ENCODE measurements around the gene MTM1.

MTM1 gene

GRCh38 chrX:150570512-150570911, 2.1 kb downstream of the MTM1 start:
- no peak for TF ChIP-seq EZH2phosphoT487 (conservative IDR thresholded peaks at IDR 0.05; ENCODE audit: low read length)
- Histone ChIP-seq H3K4me2 (ENCODE audit: low read depth, low read length, poor library complexity, severe bottlenecking) (no peak overlapping the region), H3K27ac (ENCODE audit: low read depth, low read length) (no peak overlapping the region), H2AFZ (ENCODE audit: low read depth, low read length, severe bottlenecking) (no peak overlapping the region), H3K36me3 (ENCODE audit: low read length) (no peaks in the 10 kb centered on the region), H3F3A (ENCODE audit: insufficient read depth) (no peaks in the 10 kb centered on the region), H3K9me2 (replicated peaks; ENCODE audit: insufficient read depth, low read length) (no peaks in the 10 kb centered on the region), H3K79me2 (ENCODE audit: insufficient read depth, low read length) (no peaks in the 10 kb centered on the region), H4K20me1 (ENCODE audit: low read depth, low read length) (no peaks in the 10 kb centered on the region), H3K4me3 (ENCODE audit: insufficient read depth, low read length, poor library complexity, severe bottlenecking) (no peak overlapping the region), H3K9ac (ENCODE audit: low read length) (no peak overlapping the region), H3K9me3 (ENCODE audit: insufficient read depth, low read length) (no peaks in the 10 kb centered on the region), H3K27me3 (ENCODE audit: low read length) (no peaks in the 10 kb centered on the region)

- Histone ChIP-seq H3K36me3 (ENCODE audit: low read length) (no peaks in the 10 kb centered on the region), H2AFZ (ENCODE audit: low read depth, low read length, severe bottlenecking) (no peak overlapping the region), H3K4me2 (ENCODE audit: low read depth, low read length, poor library complexity, severe bottlenecking) (no peak overlapping the region), H4K20me1 (ENCODE audit: low read depth, low read length) (no peaks in the 10 kb centered on the region), H3F3A (ENCODE audit: insufficient read depth) (no peaks in the 10 kb centered on the region), H3K27ac (ENCODE audit: low read depth, low read length) (no peak overlapping the region), H3K27me3 (ENCODE audit: low read length) (no peaks in the 10 kb centered on the region), H3K9me2 (replicated peaks; ENCODE audit: insufficient read depth, low read length) (no peaks in the 10 kb centered on the region), H3K9ac (ENCODE audit: low read length) (no peak overlapping the region), H3K9me3 (ENCODE audit: insufficient read depth, low read length) (no peaks in the 10 kb centered on the region), H3K79me2 (ENCODE audit: insufficient read depth, low read length) (no peaks in the 10 kb centered on the region), H3K4me3 (ENCODE audit: insufficient read depth, low read length, poor library complexity, severe bottlenecking) (no peak overlapping the region)
- TF ChIP-seq CTCF (IDR thresholded peaks at IDR 0.05; ENCODE audit: insufficient read depth, low read length, poor library complexity, severe bottlenecking) (no peak), EZH2phosphoT487 (conservative IDR thresholded peaks at IDR 0.05; ENCODE audit: low read length) (no peak)
These were observed 3.8 kb downstream of the MTM1 start for GRCh38 chrX:150572206-150572605.

- Histone ChIP-seq H3K4me2 (ENCODE audit: low read depth, low read length, poor library complexity, severe bottlenecking) (no peak overlapping the region), H3K79me2 (ENCODE audit: insufficient read depth, low read length) (no peaks in the 10 kb centered on the region), H3K36me3 (ENCODE audit: low read length) (no peaks in the 10 kb centered on the region), H3K9ac (ENCODE audit: low read length) (no peak overlapping the region), H3F3A (ENCODE audit: insufficient read depth) (no peaks in the 10 kb centered on the region), H3K4me3 (ENCODE audit: insufficient read depth, low read length, poor library complexity, severe bottlenecking) (no peak overlapping the region), H3K9me3 (ENCODE audit: insufficient read depth, low read length) (no peaks in the 10 kb centered on the region), H2AFZ (ENCODE audit: low read depth, low read length, severe bottlenecking) (no peak overlapping the region), H3K27ac (ENCODE audit: low read depth, low read length) (no peak overlapping the region), H3K27me3 (ENCODE audit: low read length) (no peaks in the 10 kb centered on the region), H3K9me2 (replicated peaks; ENCODE audit: insufficient read depth, low read length) (no peaks in the 10 kb centered on the region), H4K20me1 (ENCODE audit: low read depth, low read length) (no peaks in the 10 kb centered on the region)
- TF ChIP-seq CTCF (IDR thresholded peaks at IDR 0.05; ENCODE audit: insufficient read depth, low read length, poor library complexity, severe bottlenecking) (no peak), EZH2phosphoT487 (conservative IDR thresholded peaks at IDR 0.05; ENCODE audit: low read length) (no peak)
These were observed 4.7 kb downstream of the MTM1 start for GRCh38 chrX:150573106-150573505.

- Histone ChIP-seq H3K9ac (ENCODE audit: low read length) (no peak overlapping the region), H3K27ac (ENCODE audit: low read depth, low read length) (no peak overlapping the region), H3K27me3 (ENCODE audit: low read length) (no peaks in the 10 kb centered on the region), H3K36me3 (ENCODE audit: low read length) (no peaks in the 10 kb centered on the region), H3K9me2 (replicated peaks; ENCODE audit: insufficient read depth, low read length) (no peaks in the 10 kb centered on the region), H3K4me3 (ENCODE audit: insufficient read depth, low read length, poor library complexity, severe bottlenecking) (no peak overlapping the region), H3K9me3 (ENCODE audit: insufficient read depth, low read length) (no peaks in the 10 kb centered on the region), H3K79me2 (ENCODE audit: insufficient read depth, low read length) (no peaks in the 10 kb centered on the region), H3K4me2 (ENCODE audit: low read depth, low read length, poor library complexity, severe bottlenecking) (no peak overlapping the region), H2AFZ (ENCODE audit: low read depth, low read length, severe bottlenecking) (no peak overlapping the region), H3F3A (ENCODE audit: insufficient read depth) (no peaks in the 10 kb centered on the region), H4K20me1 (ENCODE audit: low read depth, low read length) (no peaks in the 10 kb centered on the region)
- no peak for TF ChIP-seq EZH2phosphoT487 (conservative IDR thresholded peaks at IDR 0.05; ENCODE audit: low read length)
- no peak for TF ChIP-seq CTCF (IDR thresholded peaks at IDR 0.05; ENCODE audit: insufficient read depth, low read length, poor library complexity, severe bottlenecking)
These were observed 5.3 kb downstream of the MTM1 start for GRCh38 chrX:150573702-150574101.

All from SU-DHL-6 (cell line).